K562 (cell line): ENCODE data around the gene CPEB1. TPM values are rescaled to one million over a fixed set of nuclear protein-coding genes. Genes with fewer than 3 reads are reported as not detected.

ENCODE experiments used
- ASH1L ChIP-seq: fragments of 450-650 bp; IDR thresholded peaks from 2 replicates; pipeline ENCODE4 v1.6.1; 2018; ENCODE audit warnings: borderline replicate concordance, mild to moderate bottlenecking, low read depth; ENCODE audit not compliant: partially characterized antibody
- BCL6 ChIP-seq: fragments of 250-450 bp; sonication (Bioruptor Pico); IDR thresholded peaks from 2 replicates; pipeline ENCODE4 v1.4.0; 2020
- CHD2 ChIP-seq: IDR thresholded peaks from 2 replicates; pipeline ENCODE4 v1.6.1; 2011; ENCODE audit warnings: low read depth, low read length
- CHD7 ChIP-seq: fragments of 200-600 bp; sonication (generic); IDR thresholded peaks from one replicate; pipeline ENCODE4 v1.6.1; 2012; ENCODE audit warnings: mild to moderate bottlenecking, low read depth, low read length, inconsistent platforms
- FOXA1 ChIP-seq: fragments of 450-650 bp; IDR thresholded peaks from 2 replicates; pipeline ENCODE4 v1.6.1; 2016; ENCODE audit warnings: mild to moderate bottlenecking, borderline replicate concordance
- HDAC1 ChIP-seq, 2 experiments: fragments of 450-650 bp; IDR thresholded peaks; 2 replicates each; pipeline ENCODE4 v1.6.1; 2016 to 2017; ENCODE audit warnings: inconsistent platforms in 1 of 2, mild to moderate bottlenecking in 1 of 2, moderate library complexity in 1 of 2
- POLR2AphosphoS2 ChIP-seq: IDR thresholded peaks from 2 replicates; pipeline ENCODE4 v1.6.1; 2012; ENCODE audit warnings: low read length, improper control_type of control experiment
- SMARCC2 ChIP-seq: fragments of 450-650 bp; IDR thresholded peaks from 2 replicates; pipeline ENCODE4 v1.6.1; 2017; ENCODE audit warnings: antibody characterized with exemption, moderate library complexity, mild to moderate bottlenecking, low read depth
- SMC3 ChIP-seq: conservative IDR thresholded peaks from 2 replicates; pipeline ENCODE4 v1.6.1; 2011; ENCODE audit warnings: low read depth, low read length, improper control_type of control experiment; ENCODE audit not compliant: insufficient read depth
- ZNF274 ChIP-seq: IDR thresholded peaks from 2 replicates; pipeline ENCODE4 v1.6.1; 2011; ENCODE audit warnings: low read depth, mild to moderate bottlenecking, low read length, moderate library complexity, borderline replicate concordance
- ZNF699 ChIP-seq: fragments of 250-450 bp; sonication (Bioruptor Pico); IDR thresholded peaks from 2 replicates; pipeline ENCODE4 v1.8.0; 2021; ENCODE audit warnings: mild to moderate bottlenecking, moderate library complexity; ENCODE audit not compliant: insufficient replicate concordance
- ZNF707 ChIP-seq: fragments of 250-450 bp; sonication (Bioruptor Pico); conservative IDR thresholded peaks from 2 replicates; pipeline ENCODE4 v1.8.0; 2022; ENCODE audit warnings: inconsistent platforms, mild to moderate bottlenecking, moderate library complexity
- polyA plus RNA-seq, 8 experiments: library from polyadenylated mRNA; depleted of rRNA in 4 of 8; stranded (reverse) in 5 of 8; unstranded in 3 of 8; fragments of >200 nt; fragmentation: Nextera tagmentation in 2 of 8; fragmentation: Illumina TruSeq in 1 of 8; extraction: Ambion mirVana in 2 of 8; extraction: Trizol in 1 of 8; gene quantifications; 2 replicates each; pipeline versions ENCODE4 v1.2.1 to v1.2.3, GENCODE V29; 2011 to 2014; ENCODE audit warnings: inconsistent platforms in 1 of 8, missing spikeins in 1 of 8
- total RNA-seq, 7 experiments: library from RNA; depleted of rRNA in 6 of 7; stranded (reverse); fragments of >200 nt in 6 of 7; fragmentation: Illumina TruSeq in 2 of 7; extraction: Trizol in 2 of 7; gene quantifications; 2 replicates each; pipeline versions ENCODE4 v1.2.1 to v1.2.3, GENCODE V29; 2011 to 2021; ENCODE audit warnings: low replicate concordance in 1 of 7
- TF ChIP-seq, protein P1 (sequence below): fragments of 450-650 bp; formaldehyde crosslinking; IDR thresholded peaks from 2 replicates; pipeline ENCODE4 v1.4.0; 2022; ENCODE audit warnings: missing genetic modification characterization
- TF ChIP-seq, protein P2 (sequence below): fragments of 250-450 bp; sonication (Bioruptor Pico); IDR thresholded peaks from 2 replicates; pipeline ENCODE4 v1.6.1; 2021; ENCODE audit warnings: mild to moderate bottlenecking

Gene CPEB1
- total and polyA plus RNA-seq, 9 of the 15 experiments (the other 6 are each of a cell fraction or from before 2014, with no cell fraction given), result 2.2 to 13.4 (median 9.7) TPM

DNA sequence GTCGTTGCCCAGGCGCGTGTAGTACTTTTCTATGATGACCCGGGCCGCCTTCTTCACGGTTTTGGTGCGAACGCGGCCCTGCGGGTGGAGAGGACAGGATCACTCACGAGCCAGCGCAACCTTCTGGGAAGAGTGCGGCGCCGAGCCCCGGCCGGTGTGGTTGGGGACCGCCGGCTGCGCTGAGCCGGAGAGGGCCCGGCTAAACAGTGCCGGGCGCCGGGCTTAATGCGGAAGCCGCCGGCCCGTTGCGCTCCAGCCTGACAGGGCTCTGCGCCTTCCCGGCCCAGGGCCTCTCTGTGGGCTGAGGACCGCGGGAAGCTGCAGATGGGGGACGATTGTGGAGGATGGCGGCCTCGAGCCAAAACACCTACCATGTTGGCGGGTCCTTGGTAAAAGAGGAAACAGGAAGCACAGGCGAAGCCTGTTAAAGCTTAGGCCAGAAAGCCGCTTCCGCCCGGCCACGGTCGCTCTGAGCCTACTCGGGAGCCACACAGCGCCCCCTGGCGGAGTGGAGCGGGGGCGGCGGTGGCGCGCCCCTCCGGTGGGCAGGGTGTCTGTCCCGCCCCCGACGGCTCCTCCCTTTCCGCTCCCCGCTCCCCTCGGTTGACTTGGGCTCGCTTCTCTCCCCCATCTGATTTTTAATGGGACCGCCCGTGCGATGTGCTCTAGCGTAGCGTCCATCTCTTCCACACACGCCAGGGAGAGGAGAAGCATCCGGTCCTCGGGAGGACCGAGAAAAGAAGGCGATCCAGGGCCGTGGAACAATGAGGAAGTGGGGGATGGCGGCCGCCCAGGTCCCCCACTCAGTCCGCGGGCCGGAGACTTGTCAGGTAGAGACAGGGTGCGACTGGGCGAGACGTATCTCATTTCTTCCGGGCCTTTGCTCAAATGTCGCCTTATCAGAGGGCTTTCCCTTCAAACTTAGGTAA lies 106.8 kb downstream of the CPEB1 start, which contains the start of gene RPS17 (continued):
- TF ChIP-seq, protein P1, sequence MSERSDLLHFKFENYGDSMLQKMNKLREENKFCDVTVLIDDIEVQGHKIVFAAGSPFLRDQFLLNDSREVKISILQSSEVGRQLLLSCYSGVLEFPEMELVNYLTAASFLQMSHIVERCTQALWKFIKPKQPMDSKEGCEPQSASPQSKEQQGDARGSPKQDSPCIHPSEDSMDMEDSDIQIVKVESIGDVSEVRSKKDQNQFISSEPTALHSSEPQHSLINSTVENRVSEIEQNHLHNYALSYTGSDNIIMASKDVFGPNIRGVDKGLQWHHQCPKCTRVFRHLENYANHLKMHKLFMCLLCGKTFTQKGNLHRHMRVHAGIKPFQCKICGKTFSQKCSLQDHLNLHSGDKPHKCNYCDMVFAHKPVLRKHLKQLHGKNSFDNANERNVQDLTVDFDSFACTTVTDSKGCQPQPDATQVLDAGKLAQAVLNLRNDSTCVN, result no peak
- TF ChIP-seq ASH1L (no peak), ZNF699 (CRISPR knock-in tag) (no peak), FOXA1 (no peak), ZNF707 (CRISPR knock-in tag) (no peak), POLR2AphosphoS2 (peak; percentile 57; the same call in 1 of the 2 replicates), ZNF274 (no peak; the same call in 1 of the 2 replicates), BCL6 (CRISPR knock-in tag) (no peak), SMC3 (peak; percentile 59; the same call in 1 of the 2 replicates), CHD7 (no peak), HDAC1 (IDR thresholded peaks at IDR 0.05) (peak in 1 of 2 experiments; percentile 88; a peak in 2 of 4 replicates), CHD2 (0 out of 2 replicates have a peak, but pooled peaks have one; percentile 14), SMARCC2 (no peak)
- TF ChIP-seq, protein P2, sequence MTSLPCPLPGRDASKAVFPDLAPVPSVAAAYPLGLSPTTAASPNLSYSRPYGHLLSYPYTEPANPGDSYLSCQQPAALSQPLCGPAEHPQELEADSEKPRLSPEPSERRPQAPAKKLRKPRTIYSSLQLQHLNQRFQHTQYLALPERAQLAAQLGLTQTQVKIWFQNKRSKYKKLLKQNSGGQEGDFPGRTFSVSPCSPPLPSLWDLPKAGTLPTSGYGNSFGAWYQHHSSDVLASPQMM, result no peak
